Measurements from ENCODE around the gene KLHL4. TPM values are rescaled to one million over a fixed set of nuclear protein-coding genes. Genes with fewer than 3 reads are reported as not detected.
"Not testable (repeated sequence)": the region's sequence is repeated elsewhere in the genome, so short reads cannot be mapped to it uniquely, and the experiment has no call there.

KLHL4 gene
- total RNA-seq, 1 donor from 2014 or later = 11.1 TPM

GRCh38 chrX:87661761-87662160 lies 144.2 kb downstream of the KLHL4 start:
- no peaks in the 10 kb centered on the region for H3K4me1 Mint-ChIP-seq (ENCODE audit: unreplicated experiment)
- no peak overlapping the region for H3K4me3 Mint-ChIP-seq
- no peak for TF ChIP-seq CTCF (conservative IDR thresholded peaks at IDR 0.05)
- H3K27ac Mint-ChIP-seq = no peak overlapping the region
- no peaks in the 10 kb centered on the region for H3K9me3 Mint-ChIP-seq
- no peak for DNase-seq (ENCODE audit: extremely low spot score, unreplicated experiment)
- no peaks in the 10 kb centered on the region for H3K36me3 Mint-ChIP-seq
- no peaks in the 10 kb centered on the region for H3K27me3 Mint-ChIP-seq

- Mint-ChIP-seq H3K4me1 (ENCODE audit: unreplicated experiment) (no peaks in the 10 kb centered on the region), H3K27me3 (no peaks in the 10 kb centered on the region), H3K4me3 (no peak overlapping the region), H3K36me3 (no peaks in the 10 kb centered on the region), H3K27ac (no peak overlapping the region), H3K9me3 (no peaks in the 10 kb centered on the region)
- no peak for TF ChIP-seq CTCF (conservative IDR thresholded peaks at IDR 0.05)
- no peak for DNase-seq (ENCODE audit: extremely low spot score, unreplicated experiment)
Measured at GRCh38 chrX:87663421-87663820, 145.8 kb downstream of the KLHL4 start.

GRCh38 chrX:87664381-87664780 lies 146.8 kb downstream of the KLHL4 start:
- no peak overlapping the region for H3K4me3 Mint-ChIP-seq
- no peaks in the 10 kb centered on the region for H3K9me3 Mint-ChIP-seq
- no peak overlapping the region for H3K27ac Mint-ChIP-seq
- H3K27me3 Mint-ChIP-seq = no peaks in the 10 kb centered on the region
- no peaks in the 10 kb centered on the region for H3K36me3 Mint-ChIP-seq
- peak; percentile 84 for TF ChIP-seq CTCF (conservative IDR thresholded peaks at IDR 0.05)
- H3K4me1 Mint-ChIP-seq (ENCODE audit: unreplicated experiment) = no peaks in the 10 kb centered on the region
- no peak for DNase-seq (ENCODE audit: extremely low spot score, unreplicated experiment)

GRCh38 chrX:87679849-87680248 lies 162.2 kb downstream of the KLHL4 start:
- H3K4me3 Mint-ChIP-seq = no peak overlapping the region

GRCh38 chrX:87687703-87688102 lies 170.1 kb downstream of the KLHL4 start:
- H3K9me3 Mint-ChIP-seq = no peaks in the 10 kb centered on the region
- H3K4me3 Mint-ChIP-seq = no peak overlapping the region
- H3K27me3 Mint-ChIP-seq = no peaks in the 10 kb centered on the region
- no peaks in the 10 kb centered on the region for H3K36me3 Mint-ChIP-seq
- H3K4me1 Mint-ChIP-seq (ENCODE audit: unreplicated experiment) = no peaks in the 10 kb centered on the region
- DNase-seq (ENCODE audit: extremely low spot score, unreplicated experiment) = no peak
- no peak overlapping the region for H3K27ac Mint-ChIP-seq
- TF ChIP-seq CTCF (conservative IDR thresholded peaks at IDR 0.05) = no peak

More at GRCh38 chrX:87679849-87680248, 162.2 kb downstream of the KLHL4 start:
- no peaks in the 10 kb centered on the region for H3K9me3 Mint-ChIP-seq
- no peak overlapping the region for H3K27ac Mint-ChIP-seq
- no peak for TF ChIP-seq CTCF (conservative IDR thresholded peaks at IDR 0.05)
- H3K36me3 Mint-ChIP-seq = no peaks in the 10 kb centered on the region
- DNase-seq (ENCODE audit: extremely low spot score, unreplicated experiment) = no peak
- no peaks in the 10 kb centered on the region for H3K4me1 Mint-ChIP-seq (ENCODE audit: unreplicated experiment)
- peaks cover 2% of the 10 kb centered on the region for H3K27me3 Mint-ChIP-seq

- H3K27me3 Mint-ChIP-seq; H3K4me3 Mint-ChIP-seq; H3K27ac Mint-ChIP-seq; H3K9me3 Mint-ChIP-seq; H3K36me3 Mint-ChIP-seq; H3K4me1 Mint-ChIP-seq (ENCODE audit: unreplicated experiment); DNase-seq (ENCODE audit: extremely low spot score, unreplicated experiment): not testable (repeated sequence)
Measured at GRCh38 chrX:87688113-87688748, 170.6 kb downstream of the KLHL4 start.

- not testable (repeated sequence) for H3K36me3 Mint-ChIP-seq; H3K9me3 Mint-ChIP-seq; H3K4me3 Mint-ChIP-seq; H3K27me3 Mint-ChIP-seq; H3K27ac Mint-ChIP-seq; H3K4me1 Mint-ChIP-seq (ENCODE audit: unreplicated experiment); DNase-seq (ENCODE audit: extremely low spot score, unreplicated experiment)
Measured at GRCh38 chrX:87689218-87689617, 171.6 kb downstream of the KLHL4 start.
